ENCODE measurements around the gene NECTIN1. TPM values are rescaled to one million over a fixed set of nuclear protein-coding genes. Genes with fewer than 3 reads are reported as not detected.

NECTIN1 gene
- total RNA-seq, 1 experiment from 2014 or later, result 23.8 TPM

- TF ChIP-seq ATF3 (IDR thresholded peaks at IDR 0.05) (no peak), SRF (IDR thresholded peaks at IDR 0.05; ENCODE audit: low read depth) (no peak), FOSL1 (IDR thresholded peaks at IDR 0.05; ENCODE audit: low read depth) (no peak)
Measured at GRCh38 chr11:119706887-119707286, 22.1 kb downstream of the NECTIN1 start (continued).

- TF ChIP-seq JUND (IDR thresholded peaks at IDR 0.05) (no peak), MAX (IDR thresholded peaks at IDR 0.05) (no peak), RAD21 (IDR thresholded peaks at IDR 0.05; ENCODE audit: low read depth) (no peak), SP1 (IDR thresholded peaks at IDR 0.05; ENCODE audit: low read depth) (no peak), CEBPB (IDR thresholded peaks at IDR 0.05; ENCODE audit: low read depth) (no peak), YY1 (IDR thresholded peaks at IDR 0.05; ENCODE audit: extremely low read depth, insufficient replicate concordance, low read depth, low read length) (no peak), SRF (IDR thresholded peaks at IDR 0.05; ENCODE audit: low read depth) (no peak), TCF7L2 (IDR thresholded peaks at IDR 0.05; ENCODE audit: borderline replicate concordance, extremely low read depth, insufficient read depth, insufficient read length) (no peak), EGR1 (IDR thresholded peaks at IDR 0.05; ENCODE audit: low read depth) (no peak), ATF3 (IDR thresholded peaks at IDR 0.05) (no peak), REST (IDR thresholded peaks at IDR 0.05; ENCODE audit: low read depth) (no peak), CTCF (IDR thresholded peaks at IDR 0.05 in 2 of 3, conservative IDR thresholded peaks at IDR 0.05 in 1 of 3; ENCODE audit: borderline replicate concordance in 1 of 3, insufficient read depth in 1 of 3, low read depth in 2 of 3, low read length in 2 of 3) (no peak), POLR2A (IDR thresholded peaks at IDR 0.05; ENCODE audit: borderline replicate concordance, extremely low read depth, insufficient read depth, insufficient read length) (no peak), EZH2 (IDR thresholded peaks at IDR 0.05) (no peak), ELF1 (IDR thresholded peaks at IDR 0.05; ENCODE audit: borderline replicate concordance, low read depth) (no peak), CBX3 (IDR thresholded peaks at IDR 0.05; ENCODE audit: low read depth) (no peak)
- ChIA-PET CTCF (no interaction called here), POLR2A (no interaction called here), RAD21 (ENCODE audit: low non-redundant PET in 1 of 2, low total read pairs in 2 of 2, uncharacterized antibody in 2 of 2, unreplicated experiment in 2 of 2) (no interaction called here)
- ATAC-seq, result no peak
- no peak overlapping the region for H3K27ac ChIP-seq (ENCODE audit: low read depth, low read length)
- no peaks in the 10 kb centered on the region for H3K9me3 ChIP-seq (ENCODE audit: control insufficient read depth in 1 of 2, insufficient read depth in 1 of 2, low read depth in 1 of 2, low read length in 2 of 2)
- H2AFZ ChIP-seq (ENCODE audit: low read depth, low read length, poor library complexity, severe bottlenecking), result no peak overlapping the region
- no peaks in the 10 kb centered on the region for H3K9me2 ChIP-seq (ENCODE audit: insufficient read depth)
- no peaks in the 10 kb centered on the region for H4K20me1 ChIP-seq (ENCODE audit: insufficient read depth)
- H3K4me1 ChIP-seq (ENCODE audit: control insufficient read depth in 1 of 2, insufficient read depth in 2 of 2, low read length in 2 of 2), result peaks cover 0 to 17% of the 10 kb centered on the region in 2 experiments; a peak in 3 of 4 replicates
- H3K79me2 ChIP-seq (ENCODE audit: insufficient read depth, low read length), result peaks cover 22% of the 10 kb centered on the region; the same call in 1 of the 2 replicates
- H3K4me2 ChIP-seq (ENCODE audit: low read length), result no peak overlapping the region
- no TSS peak for BruUV-seq (replicated peaks)
- no peak overlapping the region for H3K4me3 ChIP-seq (replicated peaks in 1 of 2; ENCODE audit: low read depth in 1 of 2, low read length in 2 of 2)
- no peak overlapping the region for H3K9ac ChIP-seq (ENCODE audit: low read length)
- H3K36me3 ChIP-seq (ENCODE audit: control insufficient read depth in 1 of 2, insufficient read depth in 2 of 2, low read length in 2 of 2), result peaks cover 0 to 2% of the 10 kb centered on the region in 2 experiments; a peak in 1 of 4 replicates
- no peaks in the 10 kb centered on the region for H3K27me3 ChIP-seq (ENCODE audit: insufficient read depth, low read length)
- intact Hi-C loops (cut with micrococcal nuclease), result no loop called here
- DNase-seq (ENCODE audit: low read depth, low spot score), result no peak
Measured at GRCh38 chr11:119706029-119706428, 23.0 kb downstream of the NECTIN1 start.

Data from HCT116 (cell line).